ENCODE results near the gene LRMDA.

DNA sequence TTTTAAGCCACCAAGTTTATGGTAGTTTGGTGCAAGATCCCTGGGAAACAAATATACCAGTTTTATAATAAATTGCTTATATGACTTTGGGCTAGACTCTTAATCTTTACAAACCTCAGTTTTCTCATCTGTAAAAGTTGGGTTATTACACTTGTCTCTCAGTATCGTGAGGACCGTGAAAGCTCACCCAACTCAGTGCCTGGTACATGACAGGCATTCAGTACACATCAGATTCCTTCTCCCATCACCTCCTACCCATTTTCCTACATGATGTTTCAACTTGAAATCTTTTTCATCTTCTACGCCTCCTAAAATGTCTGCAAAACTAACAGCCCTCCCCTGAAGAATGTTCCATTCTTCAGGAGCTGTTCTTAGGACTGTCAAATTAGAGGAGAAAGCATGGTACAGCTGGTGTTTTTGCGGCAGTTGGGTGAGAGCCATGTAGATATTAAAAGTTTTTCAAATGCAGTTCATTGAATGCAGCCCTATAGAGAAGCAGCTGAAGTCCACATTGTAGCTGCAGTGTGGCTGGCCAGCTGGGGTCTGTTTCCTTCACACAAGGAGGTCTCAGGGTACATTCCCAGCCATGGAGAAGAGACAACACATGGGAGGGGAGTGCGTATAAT lies 812.8 kb downstream of the LRMDA start:
- TF ChIP-seq, protein P1, sequence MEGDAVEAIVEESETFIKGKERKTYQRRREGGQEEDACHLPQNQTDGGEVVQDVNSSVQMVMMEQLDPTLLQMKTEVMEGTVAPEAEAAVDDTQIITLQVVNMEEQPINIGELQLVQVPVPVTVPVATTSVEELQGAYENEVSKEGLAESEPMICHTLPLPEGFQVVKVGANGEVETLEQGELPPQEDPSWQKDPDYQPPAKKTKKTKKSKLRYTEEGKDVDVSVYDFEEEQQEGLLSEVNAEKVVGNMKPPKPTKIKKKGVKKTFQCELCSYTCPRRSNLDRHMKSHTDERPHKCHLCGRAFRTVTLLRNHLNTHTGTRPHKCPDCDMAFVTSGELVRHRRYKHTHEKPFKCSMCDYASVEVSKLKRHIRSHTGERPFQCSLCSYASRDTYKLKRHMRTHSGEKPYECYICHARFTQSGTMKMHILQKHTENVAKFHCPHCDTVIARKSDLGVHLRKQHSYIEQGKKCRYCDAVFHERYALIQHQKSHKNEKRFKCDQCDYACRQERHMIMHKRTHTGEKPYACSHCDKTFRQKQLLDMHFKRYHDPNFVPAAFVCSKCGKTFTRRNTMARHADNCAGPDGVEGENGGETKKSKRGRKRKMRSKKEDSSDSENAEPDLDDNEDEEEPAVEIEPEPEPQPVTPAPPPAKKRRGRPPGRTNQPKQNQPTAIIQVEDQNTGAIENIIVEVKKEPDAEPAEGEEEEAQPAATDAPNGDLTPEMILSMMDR (conservative IDR thresholded peaks at IDR 0.05; ENCODE audit: low read length): no peak
- no peak for TF ChIP-seq EZH2phosphoT487 (IDR thresholded peaks at IDR 0.05; ENCODE audit: borderline replicate concordance, low read depth, low read length)

Data from OCI-LY7 (cell line).